GM21423 (cell line): ENCODE data around the gene KCNH1.
"Not testable (repeated sequence)": the region's sequence is repeated elsewhere in the genome, so short reads cannot be mapped to it uniquely, and the experiment has no call there.

ENCODE experiments used
- ATAC-seq: cut with Tn5 transposase; IDR thresholded peaks from one replicate; pipeline ENCODE4 v1.9.1; 2021; ENCODE audit warnings: mild to moderate bottlenecking, moderate library complexity; ENCODE audit not compliant: unreplicated experiment

Gene KCNH1

DNA sequence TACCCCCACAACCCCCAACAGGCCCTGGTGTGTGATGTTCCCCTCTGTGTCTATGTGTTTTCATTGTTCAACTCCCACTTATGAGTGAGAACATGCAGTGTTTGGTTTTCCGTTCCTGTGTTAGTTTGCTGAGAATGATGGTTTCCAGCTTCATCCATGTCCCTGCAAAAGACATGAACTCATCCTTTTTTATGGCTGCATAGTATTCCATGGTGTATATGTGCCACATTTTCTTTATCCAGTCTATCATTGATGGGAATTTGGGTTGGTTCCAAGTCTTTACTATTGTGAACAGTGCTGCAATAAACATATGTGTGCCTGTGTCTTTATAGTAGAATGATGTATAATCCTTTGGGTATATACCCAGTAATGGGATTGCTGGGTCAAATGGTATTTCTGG, 122.8 kb downstream of the KCNH1 start:
- ATAC-seq = not testable (repeated sequence)

- ATAC-seq = no peak
Measured at GRCh38 chr1:211009944-211010343, 124.0 kb downstream of the KCNH1 start.

DNA sequence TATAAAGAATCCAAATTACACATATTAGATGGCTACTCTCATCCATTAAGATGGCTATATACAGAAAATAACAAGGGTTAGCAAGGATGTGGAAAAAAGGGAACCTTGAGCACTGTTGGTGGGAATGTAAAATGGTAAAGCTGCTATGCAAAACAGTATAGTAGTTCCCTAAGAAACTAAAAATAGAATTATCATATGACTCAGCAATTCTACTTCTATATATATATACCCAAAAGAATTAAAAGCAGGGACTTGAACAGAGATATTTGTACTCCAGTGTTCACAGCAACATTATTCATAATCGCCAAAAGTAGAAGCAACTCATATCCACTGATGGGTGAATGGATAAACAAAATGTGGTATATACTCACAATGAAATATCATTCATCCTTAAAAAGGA, 126.1 kb downstream of the KCNH1 start:
- ATAC-seq = no peak

DNA sequence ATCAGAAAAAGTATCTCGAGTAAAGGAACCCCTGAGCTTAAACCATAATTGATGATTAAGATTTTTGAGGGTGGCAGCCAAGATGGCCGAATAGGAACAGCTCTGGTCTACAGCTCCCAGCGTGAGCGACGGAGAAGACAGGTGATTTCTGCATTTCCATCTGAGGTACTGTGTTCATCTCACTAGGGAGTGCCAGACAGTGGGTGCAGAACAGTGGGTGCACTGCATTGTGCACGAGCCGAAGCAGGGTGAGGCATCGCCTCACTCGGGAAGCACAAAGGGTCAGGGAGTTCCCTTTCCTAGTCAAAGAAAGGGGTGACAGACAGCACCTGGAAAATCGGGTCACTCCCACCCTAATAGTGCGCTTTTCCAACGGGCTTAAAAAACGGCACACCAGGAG, 138.0 kb downstream of the KCNH1 start:
- ATAC-seq = not testable (repeated sequence)

GRCh38 chr1:210992837-210993236, 141.1 kb downstream of the KCNH1 start:
- no peak for ATAC-seq

- ATAC-seq = no peak
Measured at GRCh38 chr1:210989905-210990304, 144.0 kb downstream of the KCNH1 start.

DNA sequence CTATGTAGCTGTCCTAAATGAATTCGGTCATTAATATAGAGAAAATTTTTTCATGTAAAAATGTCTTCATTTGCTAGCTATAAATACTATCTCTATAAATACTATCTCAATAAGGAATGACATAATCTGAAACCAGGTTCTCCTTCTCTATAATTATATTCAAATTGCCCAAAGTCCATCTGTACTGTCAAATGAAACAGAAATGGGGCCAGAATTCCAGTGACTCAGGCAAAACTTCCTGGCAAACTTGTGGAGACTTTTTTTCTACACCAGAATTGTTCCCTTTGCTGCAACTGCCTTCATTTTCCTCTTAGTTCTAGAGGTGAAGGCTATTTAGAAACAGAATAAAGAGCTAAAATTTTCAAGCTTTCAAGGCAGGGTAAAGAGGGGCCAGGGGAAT, 152.5 kb downstream of the KCNH1 start:
- ATAC-seq = no peak

- ATAC-seq = no peak
Measured at GRCh38 chr1:210980082-210980481, 153.9 kb downstream of the KCNH1 start.

- ATAC-seq = no peak
Measured at GRCh38 chr1:210978974-210979354, 155.0 kb downstream of the KCNH1 start.

DNA sequence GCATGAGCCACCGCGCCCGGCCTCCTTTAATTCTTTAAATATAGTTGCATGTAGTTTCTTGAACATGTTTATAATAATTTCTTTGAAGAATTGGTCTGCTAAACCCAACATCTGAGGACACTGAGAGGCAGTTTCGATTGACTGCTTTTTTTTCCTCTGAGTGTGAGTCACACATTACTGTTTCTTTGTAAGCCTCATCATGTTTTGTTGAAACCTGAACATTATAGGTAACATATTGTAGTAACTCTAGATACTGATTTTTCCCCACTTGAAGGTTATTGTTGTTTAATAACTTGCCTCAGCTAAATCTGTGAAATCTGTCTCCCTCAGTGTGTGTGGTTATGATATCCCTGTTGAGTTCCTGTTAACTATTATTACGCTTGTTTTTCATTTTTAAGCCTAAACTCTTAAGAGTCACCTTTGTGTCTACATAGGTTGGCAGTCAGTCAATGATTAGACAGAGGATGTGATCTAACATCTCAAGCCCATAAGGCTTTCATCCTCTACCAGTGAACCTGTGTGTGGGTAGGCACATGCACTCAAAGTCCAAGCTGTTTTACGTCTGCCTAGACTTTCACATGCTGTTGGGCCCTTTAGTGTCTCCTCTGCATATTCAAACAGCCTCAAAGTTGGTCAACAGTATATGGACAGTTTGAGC, 155.5 kb downstream of the KCNH1 start:
- peak; percentile 86 for ATAC-seq

GRCh38 chr1:210951279-210951678, 182.7 kb downstream of the KCNH1 start:
- no peak for ATAC-seq

DNA sequence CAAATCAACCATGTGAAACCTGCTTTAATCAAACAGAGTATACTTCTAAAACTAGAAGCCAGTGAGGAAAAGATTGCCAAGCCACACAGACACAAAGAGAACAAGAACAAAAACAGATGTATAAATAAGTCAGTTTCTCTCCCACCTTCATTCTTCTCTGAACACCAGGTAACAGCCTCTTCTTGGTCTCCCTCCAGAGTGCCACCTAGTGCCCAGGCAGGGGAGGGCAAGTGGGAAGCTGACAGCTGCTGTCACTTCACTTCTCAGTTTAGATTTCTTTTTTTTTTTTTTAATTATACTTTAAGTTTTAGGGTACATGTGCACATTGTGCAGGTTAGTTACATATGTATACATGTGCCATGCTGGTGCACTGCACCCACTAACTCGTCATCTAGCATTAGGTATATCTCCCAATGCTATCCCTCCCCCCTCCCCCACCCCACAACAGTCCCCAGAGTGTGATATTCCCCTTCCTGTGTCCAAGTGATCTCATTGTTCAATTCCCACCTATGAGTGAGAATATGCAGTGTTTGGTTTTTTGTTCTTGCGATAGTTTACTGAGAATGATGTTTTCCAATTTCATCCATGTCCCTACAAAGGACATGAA, 183.9 kb downstream of the KCNH1 start:
- ATAC-seq = peak; percentile 89

- no peak for ATAC-seq
Measured at GRCh38 chr1:210949489-210949888, 184.5 kb downstream of the KCNH1 start.

DNA sequence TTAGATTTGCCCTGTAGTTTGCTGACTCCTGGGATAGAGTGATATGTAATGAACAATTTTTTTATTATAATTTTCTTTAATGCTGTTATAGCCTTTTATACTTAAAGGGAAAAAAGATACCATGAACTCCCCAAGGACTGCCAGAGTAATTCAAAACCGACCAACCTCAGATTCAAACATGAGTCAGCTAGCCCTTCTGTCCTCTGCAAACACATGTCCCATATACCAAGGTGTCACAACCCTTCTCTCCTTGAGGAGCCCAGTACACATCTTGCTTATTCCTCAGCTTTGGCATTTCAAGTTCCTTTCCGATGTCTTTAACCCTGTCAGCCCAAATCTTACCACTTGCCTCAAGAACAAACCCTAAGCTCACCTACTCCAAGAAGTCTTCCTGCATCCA, 184.9 kb downstream of the KCNH1 start:
- no peak for ATAC-seq

- no peak for ATAC-seq
Measured at GRCh38 chr1:210944252-210944651, 189.7 kb downstream of the KCNH1 start.

DNA sequence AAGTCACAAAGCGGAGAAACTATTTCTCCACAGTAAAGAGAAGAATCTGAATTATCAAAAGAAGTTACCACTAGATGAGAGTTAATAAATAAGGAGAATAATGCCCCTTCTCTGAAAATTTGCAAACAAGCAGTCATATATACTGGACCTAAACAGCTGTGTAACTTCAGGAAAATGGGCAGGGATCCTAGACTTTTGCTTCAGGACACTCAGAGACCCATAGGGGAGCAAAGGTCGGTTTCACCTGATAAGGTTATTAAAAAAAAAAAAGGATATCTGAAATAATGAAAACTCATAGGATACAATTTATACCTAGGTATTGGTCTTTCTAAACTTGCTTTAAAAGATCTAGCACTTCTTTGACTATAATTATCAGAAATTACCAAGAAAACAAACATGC, 191.4 kb downstream of the KCNH1 start:
- ATAC-seq = no peak

GRCh38 chr1:210940081-210940617, 193.8 kb downstream of the KCNH1 start:
- no peak for ATAC-seq

DNA sequence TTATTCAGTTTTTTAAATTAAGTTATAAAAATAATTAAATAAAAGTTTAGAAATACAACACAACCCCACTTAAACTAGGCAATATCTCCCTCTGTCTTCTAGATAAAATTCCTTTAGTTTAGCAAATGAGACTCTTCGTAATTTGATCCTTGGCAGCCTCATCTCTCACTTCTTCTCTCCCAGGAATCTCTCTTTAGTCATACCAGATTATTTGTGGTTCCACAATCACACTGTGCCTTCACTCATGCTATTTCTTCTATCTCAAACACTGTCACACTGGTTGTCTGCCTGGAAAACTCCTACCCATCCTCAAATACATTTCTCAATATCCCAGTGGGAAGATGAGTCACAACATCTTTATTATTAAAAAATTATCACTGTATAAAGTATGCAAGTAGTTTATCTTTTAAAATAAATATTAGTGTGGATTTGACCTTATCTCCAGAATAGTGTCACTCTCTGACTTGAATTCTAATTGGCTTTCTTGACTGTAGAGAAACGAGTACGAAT, 195.5 kb downstream of the KCNH1 start:
- ATAC-seq = no peak

- ATAC-seq = no peak
Measured at GRCh38 chr1:210937846-210938245, 196.1 kb downstream of the KCNH1 start.

- no peak for ATAC-seq
Measured at GRCh38 chr1:210935905-210936304, 198.0 kb downstream of the KCNH1 start.

GRCh38 chr1:210932104-210932503, 201.8 kb downstream of the KCNH1 start:
- ATAC-seq = no peak

DNA sequence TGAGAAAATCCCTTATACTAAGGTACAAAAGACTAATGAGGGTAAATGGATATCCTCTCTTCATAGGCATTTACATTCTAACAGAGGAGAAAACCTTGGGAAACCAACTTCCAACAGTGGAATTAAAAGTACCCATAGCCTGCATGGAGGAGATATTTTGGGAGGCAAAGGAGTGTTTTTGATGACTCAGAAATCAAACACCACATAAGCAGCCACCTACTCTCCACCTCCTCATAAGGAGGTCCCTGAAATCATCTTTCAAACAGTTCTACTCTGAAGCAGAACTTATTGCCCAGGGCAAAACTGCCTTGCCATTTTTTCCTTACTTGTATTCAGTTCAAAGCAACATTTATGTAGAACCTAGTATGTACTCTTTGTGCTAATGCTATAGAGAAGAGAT, 211.3 kb downstream of the KCNH1 start:
- ATAC-seq = no peak
